KMS-11 (cell line): Measurements from ENCODE around the gene MAP3K20.

Experiments
- H2AFZ ChIP-seq: fragments of 200-600 bp; sonication (generic); 2 replicates; pipeline ENCODE4 v1.6.1; 2016; ENCODE audit warnings: antibody characterized with exemption, mixed run types, low read depth
- H3K27ac ChIP-seq: fragments of 200-600 bp; sonication (generic); 2 replicates; pipeline ENCODE4 v1.6.1; 2016; ENCODE audit warnings: mild to moderate bottlenecking, mixed run types
- H3K27me3 ChIP-seq: fragments of 200-600 bp; sonication (generic); 2 replicates; pipeline ENCODE4 v1.6.1; 2017; ENCODE audit warnings: mild to moderate bottlenecking, low read depth, mixed run types, moderate library complexity; ENCODE audit not compliant: insufficient read depth
- H3K36me3 ChIP-seq: fragments of 200-600 bp; sonication (generic); 2 replicates; pipeline ENCODE4 v1.6.1; 2017; ENCODE audit warnings: mild to moderate bottlenecking, mixed run types; ENCODE audit not compliant: insufficient read depth
- H3K4me1 ChIP-seq: fragments of 200-600 bp; sonication (generic); 2 replicates; pipeline ENCODE4 v1.6.1; 2016; ENCODE audit warnings: mild to moderate bottlenecking, low read depth, mixed run types; ENCODE audit not compliant: poor library complexity, severe bottlenecking
- H3K4me2 ChIP-seq: fragments of 200-600 bp; sonication (generic); 2 replicates; pipeline ENCODE4 v1.7.0; 2016; ENCODE audit warnings: mild to moderate bottlenecking, mixed run types
- H3K4me3 ChIP-seq: fragments of 200-600 bp; sonication (generic); IDR thresholded peaks from 2 replicates; pipeline ENCODE4 v1.6.1; 2017; ENCODE audit warnings: low read depth, low read length, mixed read lengths; ENCODE audit not compliant: insufficient read depth
- H3K79me2 ChIP-seq: fragments of 200-600 bp; sonication (generic); 2 replicates; pipeline ENCODE4 v1.6.1; 2016; ENCODE audit warnings: low read depth, mixed run types; ENCODE audit not compliant: insufficient read depth
- H3K9ac ChIP-seq: fragments of 200-600 bp; sonication (generic); 2 replicates; pipeline ENCODE4 v1.6.1; 2016; ENCODE audit warnings: mild to moderate bottlenecking, mixed run types
- H4K20me1 ChIP-seq: fragments of 200-600 bp; sonication (generic); 2 replicates; pipeline ENCODE4 v1.6.1; 2016; ENCODE audit warnings: mild to moderate bottlenecking, mixed run types; ENCODE audit not compliant: insufficient read depth
- CTCF ChIP-seq: fragments of 200-600 bp; sonication (generic); conservative IDR thresholded peaks from 2 replicates; pipeline ENCODE4 v1.6.1; 2017; ENCODE audit warnings: low read depth, mild to moderate bottlenecking, antibody characterized with exemption, low read length, moderate library complexity, mixed read lengths

Gene MAP3K20

GRCh38 chr2:173148520-173148919, 72.9 kb downstream of the MAP3K20 start:
- Histone ChIP-seq H3K4me2 (no peak overlapping the region), H3K4me3 (no peak overlapping the region), H3K4me1 (no peaks in the 10 kb centered on the region), H3K27me3 (no peaks in the 10 kb centered on the region), H4K20me1 (no peaks in the 10 kb centered on the region), H3K79me2 (no peaks in the 10 kb centered on the region), H3K36me3 (no peaks in the 10 kb centered on the region), H3K27ac (no peak overlapping the region), H3K9ac (no peak overlapping the region), H2AFZ (no peak overlapping the region)
- no peak for TF ChIP-seq CTCF

- no peaks in the 10 kb centered on the region for H3K4me1 ChIP-seq
- no peaks in the 10 kb centered on the region for H3K79me2 ChIP-seq
- no peak overlapping the region for H3K4me2 ChIP-seq
- H4K20me1 ChIP-seq: no peaks in the 10 kb centered on the region
- no peak overlapping the region for H3K4me3 ChIP-seq
- TF ChIP-seq CTCF: no peak
- no peaks in the 10 kb centered on the region for H3K36me3 ChIP-seq
- H3K27ac ChIP-seq: no peak overlapping the region
- H3K27me3 ChIP-seq: no peaks in the 10 kb centered on the region
- H2AFZ ChIP-seq: no peak overlapping the region
- no peak overlapping the region for H3K9ac ChIP-seq
These were observed 73.8 kb downstream of the MAP3K20 start for GRCh38 chr2:173149491-173149890.

GRCh38 chr2:173150087-173150486, 74.4 kb downstream of the MAP3K20 start:
- no peak overlapping the region for H2AFZ ChIP-seq
- H3K4me2 ChIP-seq: no peak overlapping the region
- H3K36me3 ChIP-seq: no peaks in the 10 kb centered on the region
- H3K4me3 ChIP-seq: no peak overlapping the region
- no peaks in the 10 kb centered on the region for H4K20me1 ChIP-seq
- no peak overlapping the region for H3K9ac ChIP-seq
- no peaks in the 10 kb centered on the region for H3K4me1 ChIP-seq
- no peaks in the 10 kb centered on the region for H3K79me2 ChIP-seq
- no peak overlapping the region for H3K27ac ChIP-seq
- TF ChIP-seq CTCF: no peak
- H3K27me3 ChIP-seq: no peaks in the 10 kb centered on the region

GRCh38 chr2:173150963-173151362, 75.3 kb downstream of the MAP3K20 start:
- Histone ChIP-seq H3K36me3 (no peaks in the 10 kb centered on the region), H3K4me2 (no peak overlapping the region), H3K27me3 (no peaks in the 10 kb centered on the region), H3K27ac (no peak overlapping the region), H3K79me2 (no peaks in the 10 kb centered on the region), H4K20me1 (no peaks in the 10 kb centered on the region), H3K9ac (no peak overlapping the region), H3K4me1 (no peaks in the 10 kb centered on the region), H2AFZ (no peak overlapping the region), H3K4me3 (no peak overlapping the region)
- TF ChIP-seq CTCF: no peak
